ENCODE data around the gene GAS1.

GAS1 gene

DNA sequence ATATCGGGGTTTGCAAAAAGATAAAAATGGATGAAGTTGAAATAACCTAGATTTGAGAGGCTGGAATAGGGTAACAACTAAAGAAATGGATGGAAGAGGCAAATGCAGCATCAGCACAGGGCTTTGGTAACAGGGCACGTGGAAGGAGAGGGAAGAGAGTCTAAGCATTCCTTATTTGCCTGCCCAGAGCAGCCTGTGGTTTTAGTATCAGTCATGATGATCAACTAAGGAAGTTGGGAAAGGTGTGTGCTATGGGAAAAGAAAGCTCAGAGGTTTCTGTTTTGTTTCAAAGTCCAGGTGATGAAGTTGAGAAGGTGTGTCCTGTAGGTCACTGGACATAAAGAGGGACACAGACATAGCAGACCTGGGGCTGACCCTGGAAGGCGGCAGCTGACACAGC is 28.8 kb downstream of the GAS1 start:
- no peak for DNase-seq (ENCODE audit: low spot score)
- TF ChIP-seq, protein P1, sequence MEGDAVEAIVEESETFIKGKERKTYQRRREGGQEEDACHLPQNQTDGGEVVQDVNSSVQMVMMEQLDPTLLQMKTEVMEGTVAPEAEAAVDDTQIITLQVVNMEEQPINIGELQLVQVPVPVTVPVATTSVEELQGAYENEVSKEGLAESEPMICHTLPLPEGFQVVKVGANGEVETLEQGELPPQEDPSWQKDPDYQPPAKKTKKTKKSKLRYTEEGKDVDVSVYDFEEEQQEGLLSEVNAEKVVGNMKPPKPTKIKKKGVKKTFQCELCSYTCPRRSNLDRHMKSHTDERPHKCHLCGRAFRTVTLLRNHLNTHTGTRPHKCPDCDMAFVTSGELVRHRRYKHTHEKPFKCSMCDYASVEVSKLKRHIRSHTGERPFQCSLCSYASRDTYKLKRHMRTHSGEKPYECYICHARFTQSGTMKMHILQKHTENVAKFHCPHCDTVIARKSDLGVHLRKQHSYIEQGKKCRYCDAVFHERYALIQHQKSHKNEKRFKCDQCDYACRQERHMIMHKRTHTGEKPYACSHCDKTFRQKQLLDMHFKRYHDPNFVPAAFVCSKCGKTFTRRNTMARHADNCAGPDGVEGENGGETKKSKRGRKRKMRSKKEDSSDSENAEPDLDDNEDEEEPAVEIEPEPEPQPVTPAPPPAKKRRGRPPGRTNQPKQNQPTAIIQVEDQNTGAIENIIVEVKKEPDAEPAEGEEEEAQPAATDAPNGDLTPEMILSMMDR (IDR thresholded peaks at IDR 0.05; ENCODE audit: extremely low read depth, insufficient read depth, missing control alignments), result no peak
- in situ Hi-C loops (cut with MboI; ENCODE audit: low pct_unique_long_range_greater_than_20kb, low sequenced_read_pairs, unreplicated experiment), result no loop called here

GRCh38 chr9:86912210-86912609 is 35.1 kb downstream of the GAS1 start:
- in situ Hi-C loops (cut with MboI; ENCODE audit: low pct_unique_long_range_greater_than_20kb, low sequenced_read_pairs, unreplicated experiment), result no loop called here
- TF ChIP-seq, protein P1 (IDR thresholded peaks at IDR 0.05; ENCODE audit: extremely low read depth, insufficient read depth, missing control alignments), result no peak
- no peak for DNase-seq (ENCODE audit: low spot score)

DNA sequence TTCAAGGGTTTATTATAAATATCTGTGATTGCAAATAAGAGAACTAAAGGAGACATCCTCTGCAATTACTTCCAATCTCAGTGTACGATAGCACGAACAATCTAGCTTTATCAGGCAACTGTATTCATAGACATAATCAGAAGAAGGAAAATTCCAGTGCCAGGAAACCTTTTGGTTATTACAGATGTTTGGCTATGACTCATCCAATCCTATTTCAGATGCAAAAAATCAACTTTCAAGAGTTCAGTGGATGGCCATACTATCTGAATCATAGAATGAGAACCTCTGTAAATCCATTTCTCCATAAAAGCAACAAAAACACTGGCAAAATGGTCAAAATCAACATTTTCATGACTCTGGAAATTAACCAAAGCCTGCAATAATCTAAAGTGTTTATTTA is 37.9 kb downstream of the GAS1 start:
- TF ChIP-seq, protein P1 (IDR thresholded peaks at IDR 0.05; ENCODE audit: extremely low read depth, insufficient read depth, missing control alignments), result no peak
- DNase-seq (ENCODE audit: low spot score), result no peak
- in situ Hi-C loops (cut with MboI; ENCODE audit: low pct_unique_long_range_greater_than_20kb, low sequenced_read_pairs, unreplicated experiment), result no loop called here

GRCh38 chr9:86908261-86908660 is 39.0 kb downstream of the GAS1 start:
- in situ Hi-C loops (cut with MboI; ENCODE audit: low pct_unique_long_range_greater_than_20kb, low sequenced_read_pairs, unreplicated experiment), result no loop called here
- DNase-seq (ENCODE audit: low spot score), result no peak
- TF ChIP-seq, protein P1 (IDR thresholded peaks at IDR 0.05; ENCODE audit: extremely low read depth, insufficient read depth, missing control alignments), result no peak

DNA sequence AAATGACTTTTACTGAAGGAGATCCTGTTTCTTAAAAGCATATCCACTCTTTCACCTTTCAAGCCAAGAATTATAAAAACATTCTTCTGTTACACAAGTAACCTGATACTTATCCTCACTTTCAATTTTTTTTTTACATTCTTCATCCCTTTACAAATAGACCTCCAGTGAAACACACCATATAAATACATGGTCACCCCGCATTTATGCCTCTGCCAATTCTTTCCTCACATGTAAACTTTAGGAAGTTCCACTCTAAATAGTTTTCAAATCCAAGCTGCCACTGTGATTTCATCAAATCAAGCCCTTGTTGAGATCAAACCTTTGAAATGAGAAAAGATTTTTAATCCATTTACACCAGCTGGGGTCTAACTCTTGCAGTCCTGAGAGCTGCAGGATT is 40.0 kb downstream of the GAS1 start:
- TF ChIP-seq, protein P1 (IDR thresholded peaks at IDR 0.05; ENCODE audit: extremely low read depth, insufficient read depth, missing control alignments), result no peak
- in situ Hi-C loops (cut with MboI; ENCODE audit: low pct_unique_long_range_greater_than_20kb, low sequenced_read_pairs, unreplicated experiment), result no loop called here
- no peak for DNase-seq (ENCODE audit: low spot score)

- TF ChIP-seq, protein P1 (IDR thresholded peaks at IDR 0.05; ENCODE audit: extremely low read depth, insufficient read depth, missing control alignments), result no peak
- in situ Hi-C loops (cut with MboI; ENCODE audit: low pct_unique_long_range_greater_than_20kb, low sequenced_read_pairs, unreplicated experiment), result no loop called here
- no peak for DNase-seq (ENCODE audit: low spot score)
Measured at GRCh38 chr9:86903734-86904085, 43.6 kb downstream of the GAS1 start.
